Measurements from ENCODE around the gene ANKRD44.

- no peak for TF ChIP-seq CTCF (IDR thresholded peaks at IDR 0.05)
- no peak for TF ChIP-seq POLR2A (IDR thresholded peaks at IDR 0.05)
Measured at GRCh38 chr2:196959281-196959680, 351.3 kb downstream of the ANKRD44 start.
